HepG2 (cell line): Measurements from ENCODE around the gene ACOXL.

Source experiments
- THAP11 ChIP-seq: IDR thresholded peaks from 2 replicates; pipeline ENCODE4 v1.6.1; 2016; ENCODE audit warnings: missing biosample characterization, missing genetic modification reagents
- U2AF2 ChIP-seq: fragments of 200-400 bp; formaldehyde crosslinking; IDR thresholded peaks from 2 replicates; pipeline ENCODE4 v1.6.1; 2017; ENCODE audit warnings: low read depth, mild to moderate bottlenecking, low read length
- TF ChIP-seq, protein P1 (sequence below): IDR thresholded peaks from 2 replicates; pipeline ENCODE4 v1.6.1; 2016; ENCODE audit warnings: control low read depth
- TF ChIP-seq, protein P2 (sequence below): sonication (generic); formaldehyde crosslinking; IDR thresholded peaks from 2 replicates; pipeline ENCODE4 v1.4.0; 2020; ENCODE audit warnings: missing genetic modification reagents

DNA sequence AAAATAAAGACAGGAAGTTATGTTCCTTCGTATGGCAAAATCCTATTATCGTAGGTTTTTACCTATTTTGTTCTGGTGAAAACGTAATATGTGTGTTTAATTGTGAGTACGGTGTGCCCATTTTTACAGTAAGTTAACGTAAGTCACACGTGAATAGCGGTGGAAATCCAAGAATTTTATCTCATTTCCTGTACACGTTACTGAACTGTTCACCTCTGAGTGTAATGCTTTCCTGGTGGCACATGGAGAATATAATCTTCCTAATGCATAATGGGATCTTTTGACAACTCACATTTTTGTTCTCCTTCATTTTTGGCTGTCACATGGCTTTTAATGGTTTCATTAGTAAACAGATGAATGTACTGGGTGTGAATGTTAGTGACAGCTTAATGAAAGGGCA is 416.6 kb downstream of the ACOXL start:
- TF ChIP-seq, protein P1, sequence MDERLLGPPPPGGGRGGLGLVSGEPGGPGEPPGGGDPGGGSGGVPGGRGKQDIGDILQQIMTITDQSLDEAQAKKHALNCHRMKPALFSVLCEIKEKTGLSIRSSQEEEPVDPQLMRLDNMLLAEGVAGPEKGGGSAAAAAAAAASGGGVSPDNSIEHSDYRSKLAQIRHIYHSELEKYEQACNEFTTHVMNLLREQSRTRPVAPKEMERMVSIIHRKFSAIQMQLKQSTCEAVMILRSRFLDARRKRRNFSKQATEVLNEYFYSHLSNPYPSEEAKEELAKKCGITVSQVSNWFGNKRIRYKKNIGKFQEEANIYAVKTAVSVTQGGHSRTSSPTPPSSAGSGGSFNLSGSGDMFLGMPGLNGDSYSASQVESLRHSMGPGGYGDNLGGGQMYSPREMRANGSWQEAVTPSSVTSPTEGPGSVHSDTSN (CRISPR knock-in tag): no peak
- no peak for TF ChIP-seq THAP11
- no peak for TF ChIP-seq U2AF2
- TF ChIP-seq, protein P2, sequence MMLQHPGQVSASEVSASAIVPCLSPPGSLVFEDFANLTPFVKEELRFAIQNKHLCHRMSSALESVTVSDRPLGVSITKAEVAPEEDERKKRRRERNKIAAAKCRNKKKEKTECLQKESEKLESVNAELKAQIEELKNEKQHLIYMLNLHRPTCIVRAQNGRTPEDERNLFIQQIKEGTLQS (CRISPR knock-in tag): no peak
